Transverse colon (tissue), 3 donors: ENCODE data around the gene GBX1.

ENCODE experiments used
- CTCF ChIP-seq, 5 experiments: fragments of 200-600 bp in 3 of 5; fragments of 450-650 bp in 2 of 5; sonication (generic) in 3 of 5; IDR thresholded peaks; 1 replicate in 2 of 5; 2 replicates in 3 of 5; pipeline ENCODE4 v1.5.1; 2016 to 2017; ENCODE audit warnings: antibody characterized with exemption in 5 of 5, inconsistent platforms in 3 of 5, mild to moderate bottlenecking in 2 of 5, moderate library complexity in 1 of 5
- POLR2A ChIP-seq: fragments of 450-650 bp; IDR thresholded peaks from one replicate; pipeline ENCODE4 v1.6.1; 2016; ENCODE audit warnings: antibody characterized with exemption, mild to moderate bottlenecking, moderate library complexity

- no peak for TF ChIP-seq POLR2A
- no peak for TF ChIP-seq CTCF (IDR thresholded peaks at IDR 0.05)
Measured at GRCh38 chr7:151161757-151162156, 5.7 kb downstream of the GBX1 start.
